ENCODE data around the gene CHD3.
"Not testable (repeated sequence)": the region's sequence is repeated elsewhere in the genome, so short reads cannot be mapped to it uniquely, and the experiment has no call there.

Gene CHD3

DNA sequence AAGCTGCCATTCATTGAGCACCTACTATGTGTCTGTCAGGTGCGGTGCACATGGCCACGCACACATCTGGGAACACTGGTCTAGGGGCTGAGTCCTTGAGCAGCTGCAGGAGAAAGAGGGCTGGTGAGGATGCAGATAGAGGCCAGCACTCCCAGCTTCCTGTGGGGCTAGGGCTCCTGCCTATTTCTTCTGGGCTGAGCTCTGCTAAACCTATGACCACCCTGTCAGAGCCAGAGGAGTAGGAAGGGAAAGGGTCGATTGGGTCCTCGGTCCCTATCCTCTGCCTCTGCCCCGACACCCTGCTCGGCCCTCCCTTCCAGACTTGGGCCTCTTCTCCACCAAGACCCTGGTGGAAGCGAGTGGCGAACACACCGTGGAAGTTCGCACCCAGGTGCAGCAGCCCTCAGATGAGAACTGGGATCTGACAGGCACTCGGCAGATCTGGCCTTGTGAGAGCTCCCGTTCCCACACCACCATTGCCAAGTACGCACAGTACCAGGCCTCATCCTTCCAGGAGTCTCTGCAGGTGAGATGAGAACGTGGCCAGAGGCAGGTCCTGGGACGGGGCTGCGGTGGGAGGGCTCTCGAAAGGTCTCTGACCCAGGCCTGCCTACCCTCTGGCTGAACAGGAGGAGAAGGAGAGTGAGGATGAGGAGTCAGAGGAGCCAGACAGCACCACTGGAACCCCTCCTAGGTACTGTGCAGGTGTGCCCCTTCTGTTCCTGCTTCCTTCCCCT lies 37.7 kb upstream of the CHD3 start:
- no peak for DNase-seq

- DNase-seq: peak; percentile 94
Observed at GRCh38 chr17:7851438-7852261, 36.9 kb upstream of the CHD3 start.

DNA sequence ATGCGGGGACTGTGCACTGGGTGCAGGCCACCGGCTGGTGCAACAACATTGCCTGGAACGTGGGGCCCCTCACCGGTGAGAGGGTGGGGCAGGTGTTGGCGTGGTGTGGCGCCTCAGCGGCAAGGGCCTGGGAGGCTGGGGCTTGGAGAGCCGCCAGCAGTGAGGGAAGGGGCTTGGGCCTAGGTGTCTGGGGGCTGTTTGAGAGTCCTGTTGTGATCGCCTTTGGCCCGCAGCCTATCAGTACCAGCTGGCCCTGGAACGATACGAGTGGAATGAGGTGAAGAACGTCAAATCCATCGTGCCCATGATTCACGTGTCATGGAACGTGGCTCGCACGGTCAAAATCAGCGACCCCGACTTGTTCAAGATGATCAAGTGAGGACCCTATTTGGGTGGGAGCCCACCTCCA lies 36.3 kb upstream of the CHD3 start:
- DNase-seq: no peak

DNA sequence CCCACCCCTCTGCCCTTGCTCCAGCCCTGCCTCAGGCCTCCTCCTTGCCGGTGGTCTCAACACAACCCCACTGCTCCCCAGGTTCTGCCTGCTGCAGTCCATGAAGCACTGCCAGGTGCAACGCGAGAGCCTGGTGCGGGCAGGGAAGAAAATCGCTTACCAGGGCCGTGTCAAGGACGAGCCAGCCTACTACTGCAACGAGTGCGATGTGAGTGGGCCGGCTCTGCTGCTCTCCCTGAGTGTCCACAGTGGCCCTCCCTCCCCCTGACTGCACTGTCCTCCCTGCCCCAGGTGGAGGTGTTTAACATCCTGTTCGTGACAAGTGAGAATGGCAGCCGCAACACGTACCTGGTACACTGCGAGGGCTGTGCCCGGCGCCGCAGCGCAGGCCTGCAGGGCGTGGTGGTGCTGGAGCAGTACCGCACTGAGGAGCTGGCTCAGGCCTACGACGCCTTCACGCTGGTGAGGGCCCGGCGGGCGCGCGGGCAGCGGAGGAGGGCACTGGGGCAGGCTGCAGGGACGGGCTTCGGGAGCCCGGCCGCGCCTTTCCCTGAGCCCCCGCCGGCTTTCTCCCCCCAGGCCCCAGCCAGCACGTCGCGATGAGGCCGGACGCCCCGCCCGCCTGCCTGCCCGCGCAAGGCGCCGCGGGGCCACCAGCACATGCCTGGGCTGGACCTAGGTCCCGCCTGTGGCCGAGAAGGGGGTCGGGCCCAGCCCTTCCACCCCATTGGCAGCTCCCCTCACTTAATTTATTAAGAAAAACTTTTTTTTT lies 35.5 kb upstream of the CHD3 start:
- DNase-seq: no peak

DNA sequence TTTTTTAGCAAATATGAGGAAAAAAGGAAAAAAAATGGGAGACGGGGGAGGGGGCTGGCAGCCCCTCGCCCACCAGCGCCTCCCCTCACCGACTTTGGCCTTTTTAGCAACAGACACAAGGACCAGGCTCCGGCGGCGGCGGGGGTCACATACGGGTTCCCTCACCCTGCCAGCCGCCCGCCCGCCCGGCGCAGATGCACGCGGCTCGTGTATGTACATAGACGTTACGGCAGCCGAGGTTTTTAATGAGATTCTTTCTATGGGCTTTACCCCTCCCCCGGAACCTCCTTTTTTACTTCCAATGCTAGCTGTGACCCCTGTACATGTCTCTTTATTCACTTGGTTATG lies 34.9 kb upstream of the CHD3 start:
- DNase-seq: no peak

- DNase-seq: no peak
Observed at GRCh38 chr17:7854078-7854777, 34.4 kb upstream of the CHD3 start.

GRCh38 chr17:7854851-7855659 lies 33.5 kb upstream of the CHD3 start, which contains the start of gene TMEM88:
Gene TMEM88, plus strand, starts transcription at chr17:7855066. Its CDS starts 9 bp downstream, at chr17:7855075.
- no peak for DNase-seq

- no peak for DNase-seq
Observed at GRCh38 chr17:7855660-7856010, 33.0 kb upstream of the CHD3 start.

DNA sequence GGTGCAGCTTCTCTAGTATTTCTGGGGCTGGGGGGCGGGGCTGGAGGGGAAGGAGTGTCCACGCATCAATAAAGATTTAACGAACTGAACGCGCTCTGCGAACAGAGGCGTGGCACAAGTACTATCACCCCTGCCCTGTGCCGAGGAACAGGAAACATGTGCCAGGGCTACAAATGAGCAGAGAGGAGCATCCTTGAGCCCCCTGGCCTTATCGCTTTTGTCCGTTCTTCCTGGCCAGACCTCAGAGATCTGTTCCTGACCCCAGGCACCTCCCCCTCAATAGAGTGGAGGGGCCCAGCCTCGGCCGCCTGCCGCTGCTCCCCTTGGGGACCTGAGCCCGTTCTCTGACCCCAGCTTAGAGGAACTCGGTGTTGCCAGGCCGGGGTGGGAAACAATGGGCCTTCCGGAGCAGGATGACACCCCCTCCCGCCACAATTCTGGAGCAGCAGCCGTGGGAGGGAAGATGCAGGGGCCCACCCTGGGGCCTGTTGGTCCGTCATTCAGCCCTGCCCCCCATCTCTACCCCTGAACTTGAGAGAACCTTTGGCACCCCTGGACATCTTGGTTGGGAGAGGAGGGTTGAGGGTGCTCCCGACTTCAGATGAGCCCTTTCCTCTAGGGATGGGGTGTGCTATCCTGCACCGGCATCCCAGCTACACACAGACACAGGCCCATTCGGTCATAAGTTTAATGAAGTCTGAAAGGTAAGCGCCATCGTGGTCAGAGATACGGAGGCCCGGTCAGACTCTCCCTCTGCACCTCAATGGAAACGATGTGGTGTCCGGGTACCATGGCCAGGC lies 32.4 kb upstream of the CHD3 start:
- DNase-seq: peak; percentile 8

DNA sequence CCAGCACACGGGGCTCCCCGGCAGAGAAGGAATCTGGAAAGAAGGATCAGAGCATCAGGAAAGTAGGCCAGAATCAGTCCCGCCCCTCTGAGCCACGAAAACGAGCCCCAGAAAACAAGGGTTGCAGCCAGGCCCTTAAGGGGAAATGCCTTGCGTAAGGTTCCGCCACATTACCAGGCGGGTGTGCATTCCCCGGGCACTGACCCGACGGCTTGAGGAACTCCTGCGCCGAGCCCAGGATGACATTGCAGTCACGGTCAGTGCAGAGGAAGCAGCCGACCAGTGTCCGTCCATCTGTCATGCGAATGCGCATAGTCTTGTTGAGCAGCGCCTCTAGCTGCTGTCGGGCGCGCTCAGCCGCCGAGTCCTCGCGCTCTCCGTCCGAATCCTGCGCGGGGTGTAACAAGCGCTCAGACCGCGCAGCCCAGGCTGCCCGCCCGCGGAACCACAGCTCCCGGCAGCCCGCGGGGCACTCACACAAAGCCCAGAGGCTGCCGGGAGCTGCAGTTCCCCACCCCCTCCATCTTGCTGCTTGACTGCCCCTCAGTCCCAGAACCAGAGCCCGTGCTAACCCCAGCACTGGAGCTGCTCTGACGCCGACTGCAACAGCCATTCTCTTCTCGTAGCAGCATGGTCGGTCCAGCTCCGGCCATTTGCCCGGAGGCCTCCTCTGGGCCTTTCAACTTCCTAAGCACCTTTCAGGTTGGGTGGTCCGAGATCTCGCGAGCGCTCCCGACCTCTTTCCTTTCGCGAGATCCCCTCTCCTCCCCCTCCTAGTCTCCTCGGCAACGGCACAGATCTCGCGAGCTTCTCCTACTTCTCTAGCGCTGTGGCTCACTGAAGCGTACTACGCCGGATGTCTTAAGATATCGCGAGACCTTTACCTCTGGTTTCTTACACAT lies 31.5 kb upstream of the CHD3 start, which contains the start of gene NAA38:
Gene NAA38, minus strand, starts transcription at position 749 of the 902 bp plus-strand sequence. Its CDS starts 96 bp downstream, at position 653.
- peak; percentile 98 for DNase-seq

DNA sequence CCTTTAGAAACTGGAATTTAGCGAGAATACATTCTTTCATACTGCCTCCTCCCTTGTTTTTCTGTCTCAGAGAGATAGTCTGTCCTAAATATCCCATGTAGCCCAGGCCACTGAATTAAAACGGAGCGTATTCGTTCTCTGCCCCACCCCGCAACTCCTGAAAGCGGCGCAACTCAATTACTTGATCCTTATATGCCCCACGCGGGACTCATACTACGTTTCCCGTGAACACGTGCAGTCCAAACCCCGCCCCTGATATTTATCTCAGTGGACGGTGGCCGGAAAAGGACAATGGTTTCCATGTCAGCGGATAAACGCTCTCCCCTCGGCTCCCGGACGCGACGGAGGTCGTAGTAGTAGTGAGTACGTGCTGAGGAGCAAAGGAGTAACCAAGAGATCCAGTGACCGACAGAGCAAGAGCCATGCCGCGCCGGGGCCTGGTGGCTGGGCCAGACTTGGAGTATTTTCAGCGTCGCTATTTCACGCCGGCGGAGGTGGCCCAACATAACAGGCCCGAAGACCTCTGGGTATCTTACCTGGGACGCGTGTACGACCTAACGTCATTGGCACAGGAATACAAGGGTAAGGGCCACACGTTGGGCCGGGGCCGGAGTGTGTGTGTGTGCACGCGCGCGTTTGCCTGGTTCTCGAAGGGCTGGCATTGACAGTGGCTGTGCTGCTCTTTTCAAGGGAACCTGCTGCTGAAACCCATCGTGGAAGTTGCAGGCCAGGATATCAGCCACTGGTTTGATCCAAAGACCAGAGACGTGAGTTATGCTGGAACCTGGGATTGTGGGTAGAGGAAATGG lies 30.7 kb upstream of the CHD3 start, which contains the start of gene CYB5D1:
Gene CYB5D1, plus strand, starts transcription at position 291 of the 809 bp plus-strand sequence. Its CDS starts 132 bp downstream, at position 423.
- peak; percentile 92 for DNase-seq

DNA sequence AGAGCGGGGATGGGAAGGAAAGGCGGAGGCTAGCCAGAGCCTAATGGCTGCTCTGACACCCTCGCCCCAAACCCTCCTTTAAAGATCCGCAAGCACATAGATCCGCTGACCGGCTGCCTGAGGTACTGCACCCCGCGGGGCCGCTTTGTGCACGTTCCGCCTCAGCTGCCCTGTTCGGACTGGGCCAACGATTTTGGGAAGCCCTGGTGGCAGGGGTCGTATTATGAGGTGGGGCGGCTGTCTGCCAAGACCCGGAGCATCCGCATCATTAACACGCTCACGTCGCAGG lies 30.1 kb upstream of the CHD3 start:
- peak; percentile 7 for DNase-seq

GRCh38 chr17:7859028-7859427 lies 29.6 kb upstream of the CHD3 start:
- DNase-seq: no peak

- DNase-seq: peak; percentile 22
Observed at GRCh38 chr17:7862692-7863437, 25.7 kb upstream of the CHD3 start.

GRCh38 chr17:7864384-7864783 lies 24.2 kb upstream of the CHD3 start:
- DNase-seq: not testable (repeated sequence)

GRCh38 chr17:7864995-7865650 lies 23.5 kb upstream of the CHD3 start:
- no peak for DNase-seq

DNA sequence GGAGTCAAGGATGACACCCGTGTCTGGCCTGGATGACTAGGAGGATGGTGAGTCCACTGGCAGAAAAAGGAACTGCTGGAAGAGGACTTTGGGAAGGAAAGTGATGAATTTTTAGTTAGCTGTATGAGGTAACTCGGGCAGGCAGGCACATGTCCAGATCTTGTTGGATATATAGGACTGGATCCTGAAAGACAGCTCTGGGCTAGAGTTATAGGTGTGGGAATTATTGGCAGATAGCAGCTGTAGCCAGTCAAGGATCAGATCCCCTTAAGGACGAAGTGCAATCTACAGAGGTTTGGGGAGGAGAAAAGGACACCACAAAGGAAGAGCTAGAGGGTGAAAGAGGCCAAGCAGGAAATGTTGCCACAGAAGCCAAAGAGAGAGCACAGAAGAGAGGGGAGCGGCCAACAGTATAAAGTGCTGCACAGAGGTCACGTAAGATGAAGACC lies 20.7 kb upstream of the CHD3 start:
- DNase-seq: no peak

GRCh38 chr17:7873051-7873450 lies 15.5 kb upstream of the CHD3 start:
- DNase-seq: no peak

All from NCI-H1436 (cell line).